ENCODE measurements around the gene CALHM6.

DNA sequence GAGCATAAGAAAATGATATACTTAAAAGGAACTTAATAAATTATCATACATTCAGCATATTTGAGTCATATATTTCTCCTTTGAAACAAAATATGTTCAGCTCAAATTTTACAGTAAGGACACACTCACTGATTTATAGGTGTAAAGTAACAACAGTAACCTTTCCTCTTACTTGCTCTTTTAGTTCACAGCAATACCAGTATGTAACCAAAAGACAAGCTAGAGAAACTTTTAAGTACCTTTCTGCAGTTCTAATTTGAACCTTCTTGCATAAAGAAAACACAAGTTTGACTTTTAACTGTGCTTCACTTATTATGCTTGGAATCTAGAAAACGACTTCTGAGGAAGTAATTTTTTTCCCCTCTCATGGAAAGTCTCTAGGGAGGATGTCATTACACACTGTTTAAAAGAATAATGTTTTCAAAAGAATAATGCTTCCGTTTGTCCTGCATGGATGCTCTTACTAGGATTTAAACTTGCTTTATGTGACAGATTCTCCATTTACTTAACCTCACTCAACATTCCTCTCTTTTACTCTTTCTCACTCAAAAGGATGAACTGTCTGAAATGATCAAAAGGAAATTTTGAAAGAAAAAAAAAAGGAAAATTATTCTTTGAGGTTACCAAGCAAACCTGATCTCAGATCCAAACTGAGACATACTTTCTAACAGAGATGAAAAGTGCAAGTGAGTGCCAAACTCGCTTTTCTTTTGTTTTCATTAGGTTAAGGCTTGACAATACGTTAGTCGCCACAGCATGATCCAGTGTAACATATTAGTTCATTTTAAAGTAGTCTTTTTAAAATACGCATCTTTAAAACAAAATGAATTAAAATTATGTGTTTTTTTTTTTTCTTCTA lies 22.4 kb upstream of the CALHM6 start:
- TF ChIP-seq POLR2A (IDR thresholded peaks at IDR 0.05; ENCODE audit: low read depth) (no peak), CTCF (IDR thresholded peaks at IDR 0.05) (no peak), POLR2AphosphoS5 (IDR thresholded peaks at IDR 0.05) (no peak), EP300 (IDR thresholded peaks at IDR 0.05) (no peak)
